ENCODE measurements around the gene SLC27A1.

DNA sequence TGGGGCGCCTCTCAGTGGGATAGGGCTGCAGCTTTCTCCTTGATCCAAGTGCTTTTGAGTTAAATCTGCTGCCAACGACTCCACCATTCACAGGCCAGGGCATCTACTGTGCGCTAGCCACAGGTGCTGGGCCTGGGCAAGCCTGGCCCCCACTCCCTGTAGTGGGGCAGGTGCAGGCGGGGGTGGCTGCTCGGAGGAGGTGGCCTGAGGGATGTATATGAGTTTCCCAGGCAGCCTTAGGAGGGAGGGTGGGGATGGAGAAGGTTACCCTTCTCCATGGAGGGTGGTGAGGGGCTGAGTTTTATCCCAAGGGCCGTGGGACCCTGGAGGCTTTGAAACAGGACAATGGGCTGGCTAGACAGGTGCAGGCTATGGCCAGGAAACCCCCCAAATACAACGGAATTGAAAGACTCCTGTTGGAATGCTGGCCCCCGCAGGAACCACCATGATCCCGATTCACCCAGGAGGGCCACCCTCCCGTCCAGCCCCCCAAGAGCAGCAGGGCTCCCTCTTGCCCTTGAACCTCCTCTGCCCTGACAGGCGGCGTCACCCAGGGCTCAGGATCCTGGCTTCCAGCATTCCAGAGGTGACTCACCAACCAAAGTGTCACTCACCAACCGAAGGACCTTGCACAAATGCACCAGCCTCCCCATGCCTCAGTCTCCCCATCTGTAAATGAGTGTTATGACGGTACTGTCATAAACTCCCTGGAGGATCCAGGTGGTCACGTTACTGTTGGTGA lies 45.3 kb downstream of the SLC27A1 start:
- no peak for TF ChIP-seq EZH2phosphoT487 (IDR thresholded peaks at IDR 0.05; ENCODE audit: insufficient read depth, low read depth)
- no peak for TF ChIP-seq EZH2 (IDR thresholded peaks at IDR 0.05; ENCODE audit: insufficient read depth, poor library complexity, severe bottlenecking)

Measured in GM23248 (cell line).